ENCODE data around the gene DCLK2. TPM values are rescaled to one million over a fixed set of nuclear protein-coding genes. Genes with fewer than 3 reads are reported as not detected.

DCLK2 gene
- total and polyA plus RNA-seq, 2 of the 8 experiments (the other 6 are each of a cell fraction or from before 2014, with no cell fraction given), result 0.32 to 0.37 TPM

DNA sequence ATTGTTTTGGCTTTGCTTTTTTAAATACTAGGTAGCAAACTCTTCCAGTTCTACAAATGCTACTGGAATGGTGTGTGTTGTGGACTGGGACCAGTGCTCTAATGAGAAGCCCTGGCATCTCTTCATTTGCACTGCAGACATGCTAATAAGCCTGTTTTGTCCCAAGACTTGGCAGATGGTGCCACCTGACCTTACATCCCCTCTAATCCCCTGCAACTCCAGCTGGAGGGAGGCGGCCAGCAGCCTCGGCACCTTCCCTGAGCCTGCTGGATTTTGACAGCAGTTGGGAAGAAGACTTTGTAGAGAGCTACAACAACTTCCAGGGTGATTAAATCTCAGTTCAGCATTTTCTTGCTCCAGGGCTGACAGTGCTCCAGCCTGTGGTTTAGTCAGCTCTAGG lies 200.0 kb downstream of the DCLK2 start:
- ChIA-PET POLR2A (ENCODE audit: partially characterized antibody) (no interaction called here), CTCF (ENCODE audit: partially characterized antibody) (interaction anchor here (1.8 kb wide), 1 partner anchor 12 kb away, joined by 5 read pairs; no protein-coding TSS in a partner anchor)
- FAIRE-seq (no peak), DNase-seq (ENCODE audit: low read depth in 1 of 2, low spot score in 2 of 2) (no peak)
- no peaks in the 10 kb centered on the region for H3K27me3 ChIP-seq (replicated peaks in 1 of 4; ENCODE audit: control insufficient read depth in 3 of 4, extremely low read depth in 1 of 4, insufficient read depth in 3 of 4, low read length in 3 of 4)
- no peak overlapping the region for H3K56ac ChIP-seq (replicated peaks; ENCODE audit: insufficient read length, low read depth, low read length)
- no peak overlapping the region for H4K8ac ChIP-seq (ENCODE audit: extremely low read depth, insufficient read depth, low read length)
- peaks cover 0 to 9% (median 2%) of the 10 kb centered on the region in 4 experiments; a peak in 2 of 8 replicates for H3K36me3 ChIP-seq (ENCODE audit: control insufficient read depth in 2 of 4, insufficient read depth in 4 of 4, low read length in 3 of 4)
- no peak overlapping the region for H3K14ac ChIP-seq (ENCODE audit: insufficient read length)
- no peaks in the 10 kb centered on the region for H3K23me2 ChIP-seq (ENCODE audit: low read depth, low read length)
- H2BK12ac ChIP-seq (ENCODE audit: low read depth, low read length), result no peak overlapping the region
- no peak overlapping the region for H2AK5ac ChIP-seq (ENCODE audit: low read depth, low read length)
- no peak overlapping the region for H3K4ac ChIP-seq (replicated peaks; ENCODE audit: insufficient read length, low read depth, low read length)
- no peak overlapping the region for H3K9ac ChIP-seq (replicated peaks in 1 of 4; ENCODE audit: extremely low read depth in 1 of 4, low read depth in 3 of 4, low read length in 3 of 4)
- H4K5ac ChIP-seq (ENCODE audit: insufficient read length, low read depth, low read length), result no peak overlapping the region
- no peak overlapping the region for H2AFZ ChIP-seq (ENCODE audit: low read length)
- whole genome bisulfite sequencing, 2 experiments (ENCODE audit: extremely low coverage in 1 of 2, insufficient coverage in 1 of 2, insufficient read length in 1 of 2, insufficient replicate concordance in 2 of 2, low coverage in 1 of 2, low lambda C conversion rate in 2 of 2, missing lambda C conversion rate in 1 of 2), result 87% methylated on average over 2 of the region's 2 CpGs; no CpG with 5 or more reads in 1 of the 2 experiments
- no peak overlapping the region for H2BK15ac ChIP-seq (ENCODE audit: low read length)
- H3K4me3 ChIP-seq (ENCODE audit: extremely low read depth in 1 of 4, insufficient read depth in 2 of 4, low read depth in 3 of 4, low read length in 4 of 4), result no peak overlapping the region
- no peak overlapping the region for H4K91ac ChIP-seq (replicated peaks; ENCODE audit: insufficient read length, low read length)
- H2BK20ac ChIP-seq (ENCODE audit: low read length), result no peak overlapping the region
- no peak overlapping the region for H3K18ac ChIP-seq (ENCODE audit: extremely low read depth, low read length)
- no peaks in the 10 kb centered on the region for H3K4me1 ChIP-seq (replicated peaks in 1 of 4; ENCODE audit: control insufficient read depth in 3 of 4, insufficient read depth in 4 of 4, low read length in 3 of 4)
- no peak overlapping the region for H3K23ac ChIP-seq (ENCODE audit: insufficient read length)
- no peak overlapping the region for H2BK5ac ChIP-seq (ENCODE audit: low read depth, low read length)
- no peaks in the 10 kb centered on the region; the same call in 1 of the 2 replicates for H3K79me1 ChIP-seq (ENCODE audit: low read depth, low read length)
- H3K4me2 ChIP-seq (ENCODE audit: insufficient read depth in 1 of 2, low read depth in 2 of 2, low read length in 2 of 2), result no peak overlapping the region
- H3K27ac ChIP-seq (ENCODE audit: low read depth, low read length), result no peak overlapping the region
- no peaks in the 10 kb centered on the region for H3K9me3 ChIP-seq (ENCODE audit: insufficient read depth in 2 of 2, low read depth in 1 of 2, low read length in 1 of 2)
- H2BK120ac ChIP-seq (replicated peaks; ENCODE audit: low read depth, low read length), result no peak overlapping the region
- no peaks in the 10 kb centered on the region for H4K20me1 ChIP-seq (replicated peaks in 1 of 2; ENCODE audit: control insufficient read depth in 1 of 2, insufficient read depth in 2 of 2, low read length in 2 of 2)
- H3K79me2 ChIP-seq (ENCODE audit: control insufficient read depth in 1 of 2, insufficient read depth in 2 of 2, low read length in 2 of 2), result no peaks in the 10 kb centered on the region
- no peak for TF ChIP-seq SIX5 (IDR thresholded peaks at IDR 0.05; ENCODE audit: low read depth, low read length)
- TF ChIP-seq HDAC6 (IDR thresholded peaks at IDR 0.05; ENCODE audit: low read depth, low read length), result no peak
